HK-2 (cell line): Measurements from ENCODE around the gene SMAD5.

Source experiments
- DNase-seq: peaks from one replicate; pipeline ENCODE4 v3.0.0-alpha.2; 2018; ENCODE audit not compliant: unreplicated experiment

The SMAD5 gene

DNA sequence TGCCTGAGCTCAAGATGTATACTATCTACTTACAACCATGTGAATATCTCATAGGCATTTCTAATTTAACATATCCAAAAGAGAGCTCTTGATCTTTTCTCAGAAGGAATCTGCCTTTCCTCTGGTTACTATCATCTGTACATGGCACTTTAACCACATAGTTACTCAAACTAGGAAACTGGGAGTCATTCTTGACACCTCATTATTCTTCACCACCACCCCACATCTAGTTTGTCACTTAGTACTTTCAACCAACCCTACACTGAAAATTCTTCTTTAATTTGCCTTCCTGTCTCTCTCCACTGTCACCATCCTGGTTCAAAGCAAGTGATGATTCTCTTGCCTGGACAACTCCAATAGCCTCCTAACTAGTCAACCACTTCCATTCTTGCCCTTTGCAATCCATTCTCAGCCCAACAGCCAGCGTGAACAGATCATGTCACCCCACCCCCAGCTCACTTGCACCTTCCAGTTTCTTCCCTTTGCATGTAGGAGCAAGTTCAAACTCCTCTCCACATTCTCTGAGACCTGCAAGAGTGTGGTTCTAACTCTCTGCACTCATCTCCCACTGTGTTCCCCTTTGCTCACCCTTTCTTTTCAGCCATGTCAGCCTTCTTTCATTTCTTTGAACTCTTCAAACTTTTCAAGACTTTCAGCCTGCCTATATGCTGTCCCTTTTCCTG lies 17.3 kb upstream of the SMAD5 start:
- DNase-seq: no peak

DNA sequence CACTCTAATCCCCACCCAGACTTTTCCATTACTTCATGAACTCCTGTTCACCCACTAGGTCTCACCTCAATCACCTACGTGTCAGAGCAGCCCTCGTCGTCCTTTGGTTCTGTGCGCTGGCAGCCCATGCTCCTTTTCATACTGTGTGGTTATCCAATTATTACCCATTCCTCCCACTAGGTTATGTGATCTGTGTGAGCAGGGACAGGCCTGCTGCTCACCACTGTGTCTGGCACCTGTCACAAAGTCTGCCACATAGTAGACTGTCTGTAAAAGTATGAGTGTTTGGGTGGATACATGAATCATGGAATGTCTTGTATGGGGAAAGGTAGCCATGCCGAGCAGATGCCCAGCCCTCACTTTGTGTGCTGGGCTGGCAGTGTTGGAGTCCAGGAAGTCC lies 12.1 kb upstream of the SMAD5 start:
- no peak for DNase-seq

DNA sequence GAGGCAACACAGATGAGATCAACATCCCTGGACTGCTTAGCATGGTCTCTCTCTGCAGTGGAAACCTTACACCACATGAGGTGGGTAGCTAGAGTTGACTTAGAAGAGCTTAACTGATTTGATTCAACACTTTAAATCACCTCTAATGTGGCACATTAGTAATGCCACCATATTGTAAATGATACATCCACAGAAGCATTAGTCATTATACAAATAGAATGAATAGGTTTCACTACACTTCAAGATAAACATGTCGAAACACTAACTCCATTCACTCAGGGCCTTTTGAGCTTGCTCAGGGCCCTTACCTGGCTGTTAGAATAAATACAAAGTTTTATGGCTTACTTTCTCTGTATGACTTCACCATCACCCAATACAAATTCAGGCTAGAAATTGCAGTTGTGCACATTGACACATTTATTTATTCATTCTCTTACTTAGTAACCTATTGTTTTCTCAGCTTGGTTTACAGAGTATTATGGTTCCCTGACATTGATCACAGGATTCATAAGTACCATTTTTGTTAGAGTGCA lies 9.3 kb upstream of the SMAD5 start:
- no peak for DNase-seq

DNA sequence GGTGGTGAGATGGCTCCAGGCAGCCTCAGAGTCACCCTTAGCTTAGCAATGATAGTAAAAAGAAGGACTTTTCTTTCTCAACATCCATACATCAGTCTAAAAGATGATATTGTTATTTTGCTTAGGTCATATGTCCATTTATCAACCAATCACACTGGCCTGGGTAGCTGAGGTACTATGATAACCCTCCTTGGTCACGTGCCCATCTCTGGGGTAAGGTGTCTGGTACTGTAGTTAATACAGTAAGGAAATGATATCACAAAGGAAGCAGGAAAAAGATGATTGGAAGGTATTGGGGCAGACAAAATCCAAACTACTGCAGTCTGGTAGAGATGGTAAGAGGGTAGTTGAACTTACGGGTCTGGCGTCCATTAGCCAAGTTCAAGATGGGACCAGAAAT lies 5.1 kb upstream of the SMAD5 start:
- no peak for DNase-seq

DNA sequence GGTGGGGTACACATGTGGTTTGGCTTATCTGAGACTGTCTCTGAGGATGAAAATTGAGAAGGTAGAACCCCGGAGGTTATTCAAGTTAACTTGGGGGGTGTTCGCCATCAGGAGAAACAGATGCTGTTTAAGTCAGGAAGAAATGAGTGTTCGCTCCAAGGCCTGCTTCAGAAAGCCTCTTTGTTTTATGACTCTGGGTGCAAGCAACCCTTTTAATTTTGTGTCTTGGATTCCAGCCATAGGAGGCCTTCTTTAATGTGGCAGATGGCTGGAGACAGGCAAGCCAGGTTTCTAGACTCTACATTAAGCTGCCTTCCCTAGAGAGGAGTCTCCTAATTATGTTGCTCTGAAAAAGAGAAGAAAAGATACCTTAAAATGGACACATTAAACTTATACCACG lies 4.2 kb upstream of the SMAD5 start:
- DNase-seq: no peak

DNA sequence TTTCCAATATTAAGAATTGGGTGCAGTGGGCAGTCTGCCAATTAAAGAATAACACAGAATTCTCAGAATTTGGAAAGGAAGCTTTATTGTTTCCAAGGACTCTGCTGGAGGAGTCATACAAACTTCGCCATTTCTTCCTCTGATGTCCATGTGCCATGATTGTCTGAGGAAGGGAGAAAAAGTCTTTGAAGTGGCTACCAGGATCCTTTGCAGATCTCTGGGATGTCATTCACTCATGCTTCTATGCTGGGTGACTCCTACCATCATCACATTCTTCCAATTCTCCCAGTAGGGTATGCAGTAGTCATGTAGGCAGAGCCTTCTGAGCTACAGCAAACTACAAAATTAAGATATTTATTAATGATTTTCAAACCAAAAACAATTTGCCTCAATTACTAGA lies 3.2 kb upstream of the SMAD5 start:
- DNase-seq: no peak

DNA sequence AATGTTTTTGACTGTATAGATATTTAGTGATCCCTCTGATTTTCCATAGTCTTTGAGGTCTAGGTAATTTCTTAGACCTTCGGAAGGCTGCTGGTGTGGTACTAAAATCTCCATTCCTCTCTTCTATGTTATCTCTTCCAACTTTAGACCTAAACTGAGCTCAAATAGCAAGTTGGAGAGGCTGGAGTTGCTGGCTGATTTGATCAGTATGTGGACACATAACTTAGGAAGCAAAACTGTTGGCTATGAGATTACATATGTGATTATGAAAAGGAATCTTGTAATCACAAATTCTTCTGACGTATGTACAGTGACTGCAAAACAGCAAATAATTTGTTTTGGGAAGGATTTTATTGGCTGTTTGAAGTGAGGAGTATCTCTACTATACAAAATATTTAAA lies 2.1 kb upstream of the SMAD5 start:
- no peak for DNase-seq

DNA sequence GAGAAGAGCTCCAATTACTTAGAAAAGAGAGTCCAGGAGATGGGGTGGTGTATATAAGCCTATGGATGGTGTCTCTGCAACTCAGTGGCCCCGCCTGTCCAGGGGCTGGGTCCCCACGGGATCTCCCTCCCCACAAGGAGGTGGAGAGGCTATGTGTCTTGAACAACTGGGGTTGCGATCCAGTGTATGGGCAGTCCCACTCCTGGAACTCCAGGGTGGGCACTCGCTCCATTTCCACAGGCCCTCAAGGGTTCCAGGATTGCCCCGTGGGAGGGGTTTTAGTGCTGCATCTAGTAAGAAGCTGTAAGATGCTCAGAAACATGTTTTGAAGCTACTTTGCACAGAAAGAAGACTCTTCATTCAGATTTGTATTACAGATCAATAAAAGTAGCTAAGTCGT lies 558 bp upstream of the SMAD5 start:
- DNase-seq: peak; percentile 17

DNA sequence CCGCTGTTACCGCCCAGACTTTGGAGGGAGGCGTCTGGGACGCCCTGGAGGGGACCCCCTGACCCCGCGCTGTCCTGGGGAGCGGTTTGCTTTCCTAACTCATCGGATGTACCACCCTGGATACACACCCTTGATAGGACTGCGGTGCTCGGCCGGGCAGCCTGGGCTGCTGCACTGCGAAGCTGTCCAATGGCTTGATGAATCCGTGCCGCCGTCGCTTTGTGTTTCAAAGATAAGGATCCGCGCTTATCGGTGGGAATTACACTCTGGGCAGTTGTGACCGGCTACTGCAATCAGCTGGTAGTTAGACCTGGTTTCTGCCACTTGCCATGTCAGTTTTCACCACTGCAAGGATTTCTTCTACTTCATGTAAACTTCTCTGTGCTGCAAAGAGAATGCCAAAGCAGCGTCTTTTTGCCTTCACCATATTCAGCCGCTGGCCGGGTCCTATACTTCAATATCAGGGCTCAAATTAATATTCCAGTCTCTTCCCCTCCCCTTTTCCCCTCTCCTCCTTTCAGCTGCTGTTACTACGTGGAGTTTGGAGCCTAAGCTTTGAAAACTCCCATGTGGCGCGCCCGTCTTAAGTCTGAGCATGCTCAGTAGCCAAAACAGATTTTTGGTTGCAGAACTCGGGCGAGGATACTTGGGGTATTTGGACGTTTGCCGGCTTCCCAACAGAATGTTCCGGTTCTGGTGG lies 727 bp downstream of the SMAD5 start:
- peak; percentile 36 for DNase-seq

DNA sequence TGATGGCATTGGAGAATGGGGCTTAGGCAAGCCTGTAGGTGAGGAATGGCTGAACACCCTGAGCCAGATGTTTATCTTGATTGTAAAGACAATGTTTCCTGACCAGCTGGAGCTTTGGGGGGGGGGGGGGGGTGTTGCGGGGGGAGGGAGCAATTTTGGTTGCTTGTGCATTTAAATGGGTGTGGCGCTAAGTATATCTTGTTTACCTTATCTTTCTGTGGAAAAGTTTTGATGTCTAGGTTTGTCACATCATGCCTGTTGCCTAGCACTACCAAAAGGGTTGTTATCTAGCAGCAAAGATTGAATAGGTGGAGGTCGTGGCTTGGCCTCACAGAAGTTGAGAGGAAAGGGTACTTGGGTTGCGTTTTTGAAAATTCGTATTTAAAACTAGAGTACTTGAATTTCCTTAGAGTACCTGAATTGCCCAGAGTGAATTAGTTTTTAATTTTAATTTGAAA lies 1.3 kb downstream of the SMAD5 start:
- DNase-seq: no peak

DNA sequence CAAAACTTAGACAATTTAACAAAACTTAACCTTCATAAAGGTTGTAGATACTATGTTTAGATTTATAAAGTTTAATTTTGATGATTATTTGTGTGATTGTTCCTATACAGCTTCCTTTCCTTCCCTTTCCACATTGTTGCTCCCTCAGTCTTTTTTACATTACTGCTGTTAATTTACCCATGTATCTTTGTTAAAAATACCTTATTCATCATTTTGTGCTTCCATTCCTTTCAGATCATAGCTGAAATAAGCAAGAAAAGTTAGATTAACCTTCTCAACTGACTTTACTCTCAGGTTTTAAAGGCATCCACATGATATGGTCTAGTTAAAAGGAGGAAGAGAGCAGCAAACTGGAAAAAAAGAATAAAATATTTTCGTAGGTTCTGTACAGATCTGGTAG lies 2.0 kb downstream of the SMAD5 start:
- DNase-seq: no peak

DNA sequence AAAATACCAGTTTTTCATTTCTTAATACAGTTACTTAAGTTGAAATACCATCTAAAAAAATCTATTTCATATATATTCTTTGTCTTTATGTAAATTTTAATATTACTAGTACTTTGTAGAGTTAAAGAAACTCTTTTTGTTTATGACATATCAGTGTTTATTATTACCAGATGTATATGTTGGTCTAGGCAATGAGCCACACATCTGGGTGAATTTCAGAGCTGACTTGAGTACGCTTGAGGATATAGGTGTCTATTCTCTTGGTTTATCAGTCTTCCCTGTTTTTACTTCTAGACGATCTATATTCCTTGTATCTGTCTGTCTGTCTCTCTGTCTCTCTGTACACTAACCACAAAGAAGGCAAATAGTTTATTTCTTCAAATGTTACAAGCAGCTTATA lies 2.9 kb downstream of the SMAD5 start:
- DNase-seq: no peak

DNA sequence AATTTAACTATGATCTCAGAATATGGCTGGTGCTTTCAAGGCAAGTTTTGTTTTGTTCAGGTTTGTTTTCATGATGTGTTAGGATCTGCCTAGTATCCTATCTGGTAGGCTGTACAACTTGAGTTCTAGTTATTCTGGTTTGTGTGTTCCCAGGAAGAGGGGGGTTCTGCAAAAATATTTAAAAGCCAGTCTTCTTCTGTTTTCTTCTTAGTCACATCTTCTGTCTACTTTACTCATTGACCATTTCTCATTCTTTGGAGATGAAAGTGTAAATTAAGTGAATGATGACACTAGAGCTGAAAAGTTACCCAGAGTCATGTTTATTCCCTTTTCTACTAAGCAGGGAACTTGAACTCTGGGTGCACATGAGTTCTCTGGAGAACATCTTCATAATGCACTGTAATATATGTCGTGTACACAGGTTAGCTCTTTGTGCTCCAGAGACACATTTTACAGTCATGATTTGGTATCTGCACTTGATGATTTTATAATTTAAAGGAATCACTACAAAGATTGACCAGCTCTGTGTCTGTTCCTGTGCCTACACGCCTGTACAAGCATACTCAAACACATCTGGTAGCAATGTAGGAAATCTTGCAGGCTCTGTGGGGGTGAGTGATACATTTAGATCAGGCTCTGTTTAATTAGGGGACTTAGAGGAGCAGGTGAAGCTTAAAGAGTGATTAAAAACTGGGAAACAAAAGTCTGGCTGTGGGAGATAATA lies 5.0 kb downstream of the SMAD5 start:
- DNase-seq: no peak

DNA sequence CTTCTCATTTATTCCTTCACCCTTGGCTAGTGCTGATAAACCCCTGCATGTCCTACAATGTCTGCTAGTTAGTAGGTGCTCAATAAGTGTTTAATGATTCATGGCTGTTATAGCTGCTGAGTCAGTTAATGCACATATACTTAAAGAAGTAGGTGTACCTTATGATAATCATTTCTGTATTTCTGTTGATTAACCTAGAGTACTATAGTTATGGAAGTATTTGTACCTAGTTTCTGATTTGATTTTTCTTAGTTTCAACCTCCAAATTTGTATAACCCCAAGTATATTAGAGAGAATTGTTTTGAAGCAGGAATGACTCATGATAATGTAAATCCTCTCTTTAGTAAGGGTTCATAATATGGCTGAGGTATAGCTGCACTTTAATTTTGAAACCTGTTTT lies 8.9 kb downstream of the SMAD5 start:
- no peak for DNase-seq

DNA sequence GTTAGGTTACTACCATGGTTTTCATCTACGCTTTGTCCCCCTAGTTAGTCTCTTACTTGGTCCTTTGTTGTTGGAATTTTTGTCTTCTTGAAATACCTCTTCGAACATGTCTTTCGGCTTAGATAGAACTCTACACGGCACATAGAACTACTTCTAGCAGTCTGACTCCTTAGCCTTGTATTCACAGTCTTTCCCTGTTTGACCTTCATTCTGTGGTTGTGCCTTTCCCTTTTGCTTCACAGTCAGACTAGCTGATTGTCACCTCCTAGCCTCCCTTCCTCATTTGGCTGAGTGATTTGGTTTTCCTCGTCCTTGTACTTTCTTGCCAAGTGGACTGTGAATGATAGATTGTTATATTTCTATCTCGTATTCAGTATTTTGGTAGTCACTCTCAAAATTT lies 10.7 kb downstream of the SMAD5 start:
- DNase-seq: no peak

DNA sequence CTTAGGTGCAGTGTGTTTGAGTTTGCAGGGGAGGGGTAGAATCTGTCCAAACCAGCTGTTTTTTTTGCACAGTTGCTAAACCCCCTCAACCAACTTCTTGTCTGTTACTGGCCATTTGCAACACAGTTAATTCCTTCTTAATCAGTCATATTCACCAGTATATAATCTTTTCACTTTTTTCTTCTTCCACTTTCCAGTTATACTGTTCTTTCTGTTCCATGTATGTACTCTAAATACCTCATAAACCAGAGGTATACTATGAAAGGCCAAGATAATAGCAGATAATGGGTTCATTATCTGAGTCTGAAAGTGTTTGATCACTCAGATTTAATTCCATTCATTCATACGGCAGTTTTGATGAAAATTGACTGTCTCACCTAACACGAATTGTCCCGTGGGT lies 11.1 kb downstream of the SMAD5 start:
- DNase-seq: no peak

DNA sequence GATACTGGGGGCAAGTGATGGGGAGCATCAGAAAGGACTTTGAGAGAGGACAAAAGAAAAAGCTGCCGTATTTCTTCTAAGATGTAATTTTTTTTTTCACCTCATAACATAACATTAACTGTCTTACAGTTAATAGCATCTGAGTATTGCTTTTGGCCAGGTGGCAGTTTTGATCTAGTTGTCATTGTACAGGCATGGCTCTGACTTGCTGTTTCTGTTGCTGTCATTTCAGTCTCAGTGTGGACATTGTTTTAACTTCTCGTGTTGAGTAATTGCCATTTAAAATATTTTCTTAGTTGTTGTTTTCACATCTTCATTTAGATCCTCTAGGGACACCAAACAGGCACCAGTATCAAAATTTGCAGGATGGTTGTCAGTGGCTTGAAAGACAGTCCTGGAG lies 12.4 kb downstream of the SMAD5 start:
- DNase-seq: no peak

DNA sequence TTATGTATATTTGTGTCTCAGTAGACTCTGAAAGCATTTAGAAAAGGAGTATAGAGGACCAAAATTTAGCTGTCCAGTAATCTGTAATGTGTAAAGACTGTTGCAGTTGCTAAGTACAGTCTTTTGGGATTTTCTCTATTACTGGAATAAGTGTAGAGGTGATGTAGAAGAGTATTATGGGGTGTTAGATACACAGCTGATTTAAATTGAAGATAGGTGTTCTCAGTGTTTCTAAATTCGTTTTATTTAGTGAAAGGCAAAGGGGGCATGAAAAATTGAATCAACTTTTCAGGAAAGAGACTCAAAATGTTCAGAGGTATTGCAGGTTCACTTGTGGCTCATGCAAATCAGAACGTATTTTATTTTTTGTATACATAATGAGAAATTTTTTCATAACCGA lies 13.6 kb downstream of the SMAD5 start:
- DNase-seq: no peak

DNA sequence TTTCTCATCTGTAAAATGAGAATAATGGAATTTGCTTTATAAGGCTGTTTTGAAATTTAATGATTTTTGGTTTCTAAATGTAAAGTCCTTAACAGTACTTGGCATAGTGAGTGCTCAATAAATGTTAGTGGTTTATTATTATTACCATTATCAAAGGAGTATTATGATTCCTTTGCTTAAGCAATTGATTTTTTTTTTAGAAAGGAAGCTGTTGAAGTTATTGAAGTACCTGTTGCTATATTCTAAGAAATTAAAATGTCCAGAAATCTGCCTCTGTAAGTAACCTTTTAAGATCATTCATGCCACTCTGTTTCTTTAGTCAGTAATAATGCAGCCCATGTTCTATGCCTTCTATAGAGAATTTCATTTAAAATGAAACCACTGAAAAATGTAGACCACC lies 15.0 kb downstream of the SMAD5 start:
- DNase-seq: no peak

DNA sequence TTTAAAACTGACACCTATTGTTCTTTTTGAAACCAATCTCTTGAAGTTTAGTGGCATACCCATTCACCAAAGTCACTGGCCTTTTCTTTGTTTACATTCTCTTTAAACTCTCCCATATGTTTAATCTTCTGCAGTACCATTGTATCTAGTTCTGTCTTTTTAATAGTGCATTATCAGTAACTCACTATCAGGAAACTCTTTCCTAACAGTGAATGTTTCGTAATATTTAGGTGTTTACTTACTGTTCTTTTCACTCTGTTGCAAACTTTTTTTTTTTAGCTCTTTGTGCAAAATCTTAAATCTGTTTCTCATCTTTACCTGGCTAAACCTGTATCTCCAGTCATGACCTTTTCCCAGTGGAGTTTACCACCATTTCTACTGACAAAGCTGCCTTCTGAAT lies 17.2 kb downstream of the SMAD5 start:
- DNase-seq: no peak

DNA sequence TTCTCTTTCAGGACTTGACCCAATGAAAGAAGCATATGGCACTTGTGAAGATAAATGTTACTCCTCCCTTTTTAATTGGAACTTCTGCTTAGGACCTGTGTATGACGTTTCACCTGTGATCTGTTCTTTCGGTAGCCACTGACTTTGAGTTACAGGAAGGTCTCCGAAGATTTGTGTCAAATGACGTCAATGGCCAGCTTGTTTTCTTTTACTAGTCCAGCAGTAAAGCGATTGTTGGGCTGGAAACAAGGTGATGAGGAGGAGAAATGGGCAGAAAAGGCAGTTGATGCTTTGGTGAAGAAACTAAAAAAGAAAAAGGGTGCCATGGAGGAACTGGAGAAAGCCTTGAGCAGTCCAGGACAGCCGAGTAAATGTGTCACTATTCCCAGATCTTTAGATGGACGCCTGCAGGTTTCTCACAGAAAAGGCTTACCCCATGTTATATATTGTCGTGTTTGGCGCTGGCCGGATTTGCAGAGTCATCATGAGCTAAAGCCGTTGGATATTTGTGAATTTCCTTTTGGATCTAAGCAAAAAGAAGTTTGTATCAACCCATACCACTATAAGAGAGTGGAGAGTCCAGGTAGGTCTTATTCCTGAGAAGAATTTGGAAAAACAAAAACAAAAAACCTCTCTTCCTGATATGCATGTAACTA lies 21.1 kb downstream of the SMAD5 start:
- no peak for DNase-seq

DNA sequence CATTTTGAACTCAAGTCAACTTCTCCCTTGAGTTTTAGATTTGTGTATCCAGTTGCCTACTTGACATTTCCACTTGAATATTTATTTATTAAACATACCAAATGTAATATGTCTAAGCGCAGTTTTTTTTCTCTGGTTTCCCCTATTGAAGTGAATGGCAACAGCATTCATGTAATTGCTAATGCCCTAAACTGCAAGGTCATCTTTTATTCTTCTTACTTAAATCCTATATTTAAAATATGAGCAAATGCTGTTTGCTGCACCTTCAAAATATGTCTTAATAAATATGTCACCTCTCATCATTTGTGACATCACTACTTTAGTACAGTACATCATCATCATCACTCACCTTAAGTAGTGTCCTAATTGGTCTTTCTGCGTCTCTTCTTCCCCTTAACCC lies 22.4 kb downstream of the SMAD5 start:
- DNase-seq: no peak
